Activated CD4-positive, alpha-beta T cell treated with anti-CD3 and anti-CD28 coated beads for 36 hours (primary cell): ENCODE data around the gene MUSK. TPM values are rescaled to one million over a fixed set of nuclear protein-coding genes. Genes with fewer than 3 reads are reported as not detected.

Experiments used
- ATAC-seq: fragments of 200-7000 bp; cut with Tn5 transposase; one replicate; pipeline ENCODE4 v1.10.0; 2021; ENCODE audit warnings: mild to moderate bottlenecking, moderate library complexity
- CTCF ChIA-PET: fragments of 350-600 bp; sonication (Branson Sonifier 250); formaldehyde crosslinking; loops from one replicate; lab custom pipeline; 2021; ENCODE audit warnings: antibody characterized with exemption; lab: Charles Lee
- POLR2A ChIA-PET: fragments of 350-600 bp; sonication (Branson Sonifier 250); formaldehyde crosslinking; loops from one replicate; lab custom pipeline; 2021; ENCODE audit warnings: antibody characterized with exemption, inconsistent platforms; lab: Charles Lee
- DNase-seq: peaks from one replicate; pipeline ENCODE4 v3.0.0-alpha.2; 2020
- H3K27ac Mint-ChIP-seq: one replicate; pipeline ENCODE4 v1.8.0; 2021; ENCODE audit warnings: mixed read lengths
- H3K27me3 Mint-ChIP-seq: one replicate; pipeline ENCODE4 v1.8.0; 2021; ENCODE audit warnings: mixed read lengths
- H3K36me3 Mint-ChIP-seq: one replicate; pipeline ENCODE4 v1.8.0; 2021; ENCODE audit warnings: low read depth, mixed read lengths
- H3K4me1 Mint-ChIP-seq: one replicate; pipeline ENCODE4 v1.8.0; 2021; ENCODE audit warnings: mixed read lengths
- H3K4me3 Mint-ChIP-seq: one replicate; pipeline ENCODE4 v1.8.0; 2021; ENCODE audit warnings: mild to moderate bottlenecking, moderate library complexity, mixed read lengths
- H3K9me3 Mint-ChIP-seq: one replicate; pipeline ENCODE4 v1.8.0; 2021; ENCODE audit warnings: low read depth, mixed read lengths
- intact Hi-C, 2 experiments: fragments of 100-400 bp; cut with DNase I in 1 of 2; cut with micrococcal nuclease in 1 of 2; formaldehyde crosslinking; loops; one replicate each; pipeline versions ENCODE4 v1.14.2 to v1.15.1; 2022 to 2024; cut with DNase I, micrococcal nuclease
- total RNA-seq, 2 experiments: library from RNA; stranded (reverse); gene quantifications; one replicate each; pipeline ENCODE4 v1.2.3, GENCODE V29; 2021

MUSK gene
- total RNA-seq, 2 experiments from 2014 or later = not detected

- no peaks in the 10 kb centered on the region for H3K9me3 Mint-ChIP-seq
- ATAC-seq (no peak), DNase-seq (no peak)
- H3K27me3 Mint-ChIP-seq = no peaks in the 10 kb centered on the region
- no peak overlapping the region for H3K4me3 Mint-ChIP-seq
- no peaks in the 10 kb centered on the region for H3K4me1 Mint-ChIP-seq
- no peak overlapping the region for H3K27ac Mint-ChIP-seq
- CTCF ChIA-PET = no interaction called here
- no peaks in the 10 kb centered on the region for H3K36me3 Mint-ChIP-seq
- intact Hi-C loops = no loop called here
- POLR2A ChIA-PET = no interaction called here
Measured at GRCh38 chr9:110788871-110789270, 120.3 kb downstream of the MUSK start.

- no peak overlapping the region for H3K27ac Mint-ChIP-seq
- H3K36me3 Mint-ChIP-seq = no peaks in the 10 kb centered on the region
- no peaks in the 10 kb centered on the region for H3K27me3 Mint-ChIP-seq
- ChIA-PET CTCF (no interaction called here), POLR2A (no interaction called here)
- intact Hi-C loops = no loop called here
- DNase-seq = no peak
- no peaks in the 10 kb centered on the region for H3K4me1 Mint-ChIP-seq
- ATAC-seq = no peak
- peaks cover 2% of the 10 kb centered on the region for H3K9me3 Mint-ChIP-seq
- no peak overlapping the region for H3K4me3 Mint-ChIP-seq
Measured at GRCh38 chr9:110797611-110798010, 129.0 kb downstream of the MUSK start.

GRCh38 chr9:110799396-110799795 is 130.8 kb downstream of the MUSK start:
- no peak for DNase-seq
- intact Hi-C loops = no loop called here
- no peak overlapping the region for H3K4me3 Mint-ChIP-seq
- H3K36me3 Mint-ChIP-seq = no peaks in the 10 kb centered on the region
- ChIA-PET CTCF (no interaction called here), POLR2A (no interaction called here)
- no peaks in the 10 kb centered on the region for H3K4me1 Mint-ChIP-seq
- no peak overlapping the region for H3K27ac Mint-ChIP-seq
- ATAC-seq = no peak
- H3K27me3 Mint-ChIP-seq = no peaks in the 10 kb centered on the region
- peaks cover 2% of the 10 kb centered on the region for H3K9me3 Mint-ChIP-seq

- Mint-ChIP-seq H3K27ac (no peak overlapping the region), H3K27me3 (no peaks in the 10 kb centered on the region), H3K36me3 (no peaks in the 10 kb centered on the region), H3K9me3 (peaks cover 2% of the 10 kb centered on the region), H3K4me3 (no peak overlapping the region), H3K4me1 (no peaks in the 10 kb centered on the region)
- intact Hi-C loops = loop anchor here in 1 of 2 experiments (5.0 to 10.0 kb wide), 2 partner anchors 34 to 57 kb away; no protein-coding TSS in a partner anchor
- CTCF ChIA-PET = no interaction called here
- POLR2A ChIA-PET = no interaction called here
- DNase-seq (no peak), ATAC-seq (no peak)
Measured at GRCh38 chr9:110801426-110801825, 132.8 kb downstream of the MUSK start.

GRCh38 chr9:110802416-110803035 is 133.9 kb downstream of the MUSK start:
- POLR2A ChIA-PET = no interaction called here
- H3K4me3 Mint-ChIP-seq = no peak overlapping the region
- DNase-seq = no peak
- ATAC-seq = no peak
- CTCF ChIA-PET = no interaction called here
- H3K27me3 Mint-ChIP-seq = no peaks in the 10 kb centered on the region
- no peaks in the 10 kb centered on the region for H3K4me1 Mint-ChIP-seq
- H3K27ac Mint-ChIP-seq = no peak overlapping the region
- H3K9me3 Mint-ChIP-seq = no peaks in the 10 kb centered on the region
- H3K36me3 Mint-ChIP-seq = no peaks in the 10 kb centered on the region
- intact Hi-C loops = loop anchor here in 1 of 2 experiments (5.0 to 10.0 kb wide), 2 partner anchors 35 to 58 kb away; no protein-coding TSS in a partner anchor

- H3K4me3 Mint-ChIP-seq = no peak overlapping the region
- H3K27me3 Mint-ChIP-seq = no peaks in the 10 kb centered on the region
- no peaks in the 10 kb centered on the region for H3K4me1 Mint-ChIP-seq
- no peak overlapping the region for H3K27ac Mint-ChIP-seq
- POLR2A ChIA-PET = no interaction called here
- CTCF ChIA-PET = interaction anchor here (0.6 kb wide), 1 partner anchor 32 kb away, joined by 3 read pairs; no protein-coding TSS in a partner anchor
- no peaks in the 10 kb centered on the region for H3K9me3 Mint-ChIP-seq
- ATAC-seq (no peak), DNase-seq (no peak)
- intact Hi-C loops = loop anchor here in 1 of 2 experiments (10.0 kb wide), 1 partner anchor 63 kb away; no protein-coding TSS in a partner anchor
- H3K36me3 Mint-ChIP-seq = no peaks in the 10 kb centered on the region
Measured at GRCh38 chr9:110807956-110808598, 139.5 kb downstream of the MUSK start.

GRCh38 chr9:110808599-110808980 is 140.0 kb downstream of the MUSK start:
- Mint-ChIP-seq H3K9me3 (no peaks in the 10 kb centered on the region), H3K4me3 (no peak overlapping the region), H3K4me1 (no peaks in the 10 kb centered on the region), H3K27ac (no peak overlapping the region), H3K36me3 (no peaks in the 10 kb centered on the region), H3K27me3 (peaks cover under 1% of the 10 kb centered on the region)
- intact Hi-C loops = loop anchor here in 1 of 2 experiments (10.0 kb wide), 1 partner anchor 64 kb away; no protein-coding TSS in a partner anchor
- CTCF ChIA-PET = no interaction called here
- POLR2A ChIA-PET = no interaction called here
- DNase-seq = no peak
- no peak for ATAC-seq

- ChIA-PET POLR2A (interaction anchor here (0.6 kb wide), 1 partner anchor 234 kb away, joined by 10 read pairs; no protein-coding TSS in a partner anchor), CTCF (no interaction called here)
- intact Hi-C loops = loop anchor here in 1 of 2 experiments (10.0 kb wide), 1 partner anchor 64 kb away; no protein-coding TSS in a partner anchor
- H3K4me3 Mint-ChIP-seq = no peak overlapping the region
- no peaks in the 10 kb centered on the region for H3K9me3 Mint-ChIP-seq
- no peaks in the 10 kb centered on the region for H3K36me3 Mint-ChIP-seq
- no peak for ATAC-seq
- H3K4me1 Mint-ChIP-seq = no peaks in the 10 kb centered on the region
- peaks cover 3% of the 10 kb centered on the region for H3K27me3 Mint-ChIP-seq
- no peak for DNase-seq
- no peak overlapping the region for H3K27ac Mint-ChIP-seq
Measured at GRCh38 chr9:110809038-110809595, 140.5 kb downstream of the MUSK start.

- Mint-ChIP-seq H3K9me3 (no peaks in the 10 kb centered on the region), H3K4me3 (no peak overlapping the region), H3K27me3 (peaks cover 3% of the 10 kb centered on the region), H3K27ac (no peak overlapping the region), H3K36me3 (no peaks in the 10 kb centered on the region), H3K4me1 (no peaks in the 10 kb centered on the region)
- ATAC-seq = no peak
- no peak for DNase-seq
- intact Hi-C loops = no loop called here
- POLR2A ChIA-PET = no interaction called here
- CTCF ChIA-PET = no interaction called here
Measured at GRCh38 chr9:110810262-110810976, 141.8 kb downstream of the MUSK start.

- no peak overlapping the region for H3K4me3 Mint-ChIP-seq
- intact Hi-C loops = no loop called here
- H3K27me3 Mint-ChIP-seq = peaks cover 3% of the 10 kb centered on the region
- H3K4me1 Mint-ChIP-seq = no peaks in the 10 kb centered on the region
- ATAC-seq = no peak
- H3K27ac Mint-ChIP-seq = no peak overlapping the region
- H3K36me3 Mint-ChIP-seq = no peaks in the 10 kb centered on the region
- H3K9me3 Mint-ChIP-seq = no peaks in the 10 kb centered on the region
- ChIA-PET POLR2A (no interaction called here), CTCF (no interaction called here)
- no peak for DNase-seq
Measured at GRCh38 chr9:110812886-110813285, 144.3 kb downstream of the MUSK start.

GRCh38 chr9:110814159-110814558 is 145.6 kb downstream of the MUSK start:
- CTCF ChIA-PET = no interaction called here
- Mint-ChIP-seq H3K27ac (no peak overlapping the region), H3K36me3 (no peaks in the 10 kb centered on the region), H3K27me3 (peaks cover 3% of the 10 kb centered on the region), H3K4me3 (no peak overlapping the region), H3K9me3 (no peaks in the 10 kb centered on the region), H3K4me1 (no peaks in the 10 kb centered on the region)
- POLR2A ChIA-PET = no interaction called here
- DNase-seq = no peak
- intact Hi-C loops = no loop called here
- ATAC-seq = no peak
